GM23338 (cell line): ENCODE data around the gene FHIP1A.
"Not testable (repeated sequence)": the region's sequence is repeated elsewhere in the genome, so short reads cannot be mapped to it uniquely, and the experiment has no call there.

Experiments
- CREB1 ChIP-seq: fragments of 250-450 bp; sonication (Bioruptor Pico); IDR thresholded peaks from 2 replicates; pipeline ENCODE4 v1.5.0; 2020; ENCODE audit warnings: low read depth, mild to moderate bottlenecking, moderate library complexity
- CTCF ChIP-seq, 2 experiments: fragments of 200-600 bp in 1 of 2; sonication (generic) in 1 of 2; conservative IDR thresholded peaks; 2 replicates each; pipeline versions ENCODE4 v1.5.1 to v1.6.1; 2016 to 2017; ENCODE audit warnings: antibody characterized with exemption in 2 of 2, low read depth in 2 of 2, mild to moderate bottlenecking in 2 of 2, moderate library complexity in 1 of 2
- EZH2 ChIP-seq: fragments of 200-600 bp; sonication (generic); IDR thresholded peaks from one replicate; pipeline ENCODE4 v1.8.0; 2017; ENCODE audit warnings: antibody characterized with exemption, mild to moderate bottlenecking, low read depth; ENCODE audit not compliant: unreplicated experiment
- EZH2phosphoT487 ChIP-seq: fragments of 200-600 bp; sonication (generic); IDR thresholded peaks from one replicate; pipeline ENCODE4 v1.8.1; 2018; ENCODE audit warnings: antibody characterized with exemption; ENCODE audit not compliant: unreplicated experiment
- JUNB ChIP-seq: IDR thresholded peaks from one replicate; pipeline ENCODE4 v1.6.1; 2016; ENCODE audit warnings: antibody characterized with exemption; ENCODE audit not compliant: unreplicated experiment
- POLR2AphosphoS5 ChIP-seq: IDR thresholded peaks from 2 replicates; pipeline ENCODE4 v1.6.1; 2016; ENCODE audit warnings: antibody characterized with exemption, low read depth
- STAT1 ChIP-seq: IDR thresholded peaks from one replicate; pipeline ENCODE4 v1.6.1; 2016; ENCODE audit warnings: antibody characterized with exemption; ENCODE audit not compliant: unreplicated experiment
- ZNF331 ChIP-seq: fragments of 250-450 bp; sonication (Bioruptor Pico); IDR thresholded peaks from 2 replicates; pipeline ENCODE4 v1.5.0; 2020; ENCODE audit warnings: low read depth, mild to moderate bottlenecking, moderate library complexity
- ZNF462 ChIP-seq: fragments of 250-450 bp; sonication (Bioruptor Pico); IDR thresholded peaks from 2 replicates; pipeline ENCODE4 v1.5.0; 2020; ENCODE audit warnings: mild to moderate bottlenecking, moderate library complexity
- TF ChIP-seq, protein P1 (sequence below): IDR thresholded peaks from one replicate; pipeline ENCODE4 v1.6.1; 2018; ENCODE audit warnings: antibody characterized with exemption; ENCODE audit not compliant: unreplicated experiment
- TF ChIP-seq, protein P2 (sequence below): IDR thresholded peaks from 2 replicates; pipeline ENCODE4 v1.6.1; 2016; ENCODE audit warnings: antibody characterized with exemption

- TF ChIP-seq CTCF (conservative IDR thresholded peaks at IDR 0.05; ENCODE audit: low read depth in 2 of 2); POLR2AphosphoS5; JUNB; EZH2phosphoT487; CREB1 (CRISPR knock-in tag); EZH2; ZNF462; ZNF331; STAT1: not testable (repeated sequence)
- TF ChIP-seq, protein P1, sequence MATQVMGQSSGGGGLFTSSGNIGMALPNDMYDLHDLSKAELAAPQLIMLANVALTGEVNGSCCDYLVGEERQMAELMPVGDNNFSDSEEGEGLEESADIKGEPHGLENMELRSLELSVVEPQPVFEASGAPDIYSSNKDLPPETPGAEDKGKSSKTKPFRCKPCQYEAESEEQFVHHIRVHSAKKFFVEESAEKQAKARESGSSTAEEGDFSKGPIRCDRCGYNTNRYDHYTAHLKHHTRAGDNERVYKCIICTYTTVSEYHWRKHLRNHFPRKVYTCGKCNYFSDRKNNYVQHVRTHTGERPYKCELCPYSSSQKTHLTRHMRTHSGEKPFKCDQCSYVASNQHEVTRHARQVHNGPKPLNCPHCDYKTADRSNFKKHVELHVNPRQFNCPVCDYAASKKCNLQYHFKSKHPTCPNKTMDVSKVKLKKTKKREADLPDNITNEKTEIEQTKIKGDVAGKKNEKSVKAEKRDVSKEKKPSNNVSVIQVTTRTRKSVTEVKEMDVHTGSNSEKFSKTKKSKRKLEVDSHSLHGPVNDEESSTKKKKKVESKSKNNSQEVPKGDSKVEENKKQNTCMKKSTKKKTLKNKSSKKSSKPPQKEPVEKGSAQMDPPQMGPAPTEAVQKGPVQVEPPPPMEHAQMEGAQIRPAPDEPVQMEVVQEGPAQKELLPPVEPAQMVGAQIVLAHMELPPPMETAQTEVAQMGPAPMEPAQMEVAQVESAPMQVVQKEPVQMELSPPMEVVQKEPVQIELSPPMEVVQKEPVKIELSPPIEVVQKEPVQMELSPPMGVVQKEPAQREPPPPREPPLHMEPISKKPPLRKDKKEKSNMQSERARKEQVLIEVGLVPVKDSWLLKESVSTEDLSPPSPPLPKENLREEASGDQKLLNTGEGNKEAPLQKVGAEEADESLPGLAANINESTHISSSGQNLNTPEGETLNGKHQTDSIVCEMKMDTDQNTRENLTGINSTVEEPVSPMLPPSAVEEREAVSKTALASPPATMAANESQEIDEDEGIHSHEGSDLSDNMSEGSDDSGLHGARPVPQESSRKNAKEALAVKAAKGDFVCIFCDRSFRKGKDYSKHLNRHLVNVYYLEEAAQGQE = not testable (repeated sequence)
- TF ChIP-seq, protein P2, sequence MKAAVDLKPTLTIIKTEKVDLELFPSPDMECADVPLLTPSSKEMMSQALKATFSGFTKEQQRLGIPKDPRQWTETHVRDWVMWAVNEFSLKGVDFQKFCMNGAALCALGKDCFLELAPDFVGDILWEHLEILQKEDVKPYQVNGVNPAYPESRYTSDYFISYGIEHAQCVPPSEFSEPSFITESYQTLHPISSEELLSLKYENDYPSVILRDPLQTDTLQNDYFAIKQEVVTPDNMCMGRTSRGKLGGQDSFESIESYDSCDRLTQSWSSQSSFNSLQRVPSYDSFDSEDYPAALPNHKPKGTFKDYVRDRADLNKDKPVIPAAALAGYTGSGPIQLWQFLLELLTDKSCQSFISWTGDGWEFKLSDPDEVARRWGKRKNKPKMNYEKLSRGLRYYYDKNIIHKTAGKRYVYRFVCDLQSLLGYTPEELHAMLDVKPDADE = not testable (repeated sequence)
These were observed 19.2 kb upstream of the FHIP1A start for GRCh38 chr4:151389799-151390198.
